ENCODE measurements around the gene CYP51A1. TPM values are rescaled to one million over a fixed set of nuclear protein-coding genes. Genes with fewer than 3 reads are reported as not detected.
"Not testable (repeated sequence)": the region's sequence is repeated elsewhere in the genome, so short reads cannot be mapped to it uniquely, and the experiment has no call there.

Gene CYP51A1
- 10 to 100 TPM; 34.4 to 62.4 (median 52.3) TPM for total RNA-seq

GRCh38 chr7:92134271-92135051 lies at the start of gene CYP51A1:
Gene CYP51A1 (minus strand): TSS chr7:92134477. CDS start chr7:92134364, 113 bp downstream.
- peak; percentile 93 to 99 for DNase-seq (ENCODE audit: low spot score in 2 of 2)
- TF ChIP-seq POLR2A (IDR thresholded peaks at IDR 0.05) (no peak), CTCF (IDR thresholded peaks at IDR 0.05) (no peak)
- peak within 1 kb of the TSS; percentile 83 for H3K4me3 ChIP-seq (ENCODE audit: low read depth, poor library complexity, severe bottlenecking)
- WGBS, 2 donors: 1% methylated on average over 32 to 48 of the region's 73 CpGs
- intact Hi-C loops (cut with DNase I; ENCODE audit: low total_unique reads): no loop called here

- peak within 1 kb of the TSS; percentile 24 for H3K4me3 ChIP-seq (ENCODE audit: low read depth, poor library complexity, severe bottlenecking)
- TF ChIP-seq CTCF (IDR thresholded peaks at IDR 0.05): peak in 1 of 3 donors; percentile 83
- TF ChIP-seq POLR2A (IDR thresholded peaks at IDR 0.05): no peak
- 10 to 13% methylated on average over 43 of the region's 60 CpGs for WGBS, 2 donors
- intact Hi-C loops (cut with DNase I; ENCODE audit: low total_unique reads): no loop called here
- DNase-seq (ENCODE audit: low spot score in 2 of 2): peak; percentile 85 to 97
These were observed 44.9 kb upstream of the CYP51A1 start, which contains the start of gene LRRD1 for GRCh38 chr7:92178928-92179924. Gene LRRD1 (minus strand): TSS chr7:92179142. CDS start chr7:92165202, 13,940 bp downstream.

GRCh38 chr7:92177362-92177761 lies 43.1 kb upstream of the CYP51A1 start:
- TF ChIP-seq POLR2A (IDR thresholded peaks at IDR 0.05): no peak
- TF ChIP-seq CTCF (IDR thresholded peaks at IDR 0.05): no peak

GRCh38 chr7:92169529-92169928 lies 35.3 kb upstream of the CYP51A1 start:
- H3K4me3 ChIP-seq (ENCODE audit: low read depth, poor library complexity, severe bottlenecking); DNase-seq (ENCODE audit: low spot score in 2 of 2); intact Hi-C loops (cut with DNase I; ENCODE audit: low total_unique reads): not testable (repeated sequence)
- WGBS, 2 donors: 85 to 86% methylated on average over 2 of the region's 2 CpGs

More at GRCh38 chr7:92177362-92177761, 43.1 kb upstream of the CYP51A1 start:
- DNase-seq (ENCODE audit: low spot score in 2 of 2): no peak
- H3K4me3 ChIP-seq (ENCODE audit: low read depth, poor library complexity, severe bottlenecking): no peak overlapping the region
- intact Hi-C loops (cut with DNase I; ENCODE audit: low total_unique reads): no loop called here

GRCh38 chr7:92161271-92161670 lies 27.0 kb upstream of the CYP51A1 start:
- intact Hi-C loops (cut with DNase I; ENCODE audit: low total_unique reads): no loop called here
- TF ChIP-seq CTCF (IDR thresholded peaks at IDR 0.05) (no peak), POLR2A (IDR thresholded peaks at IDR 0.05) (no peak)
- H3K4me3 ChIP-seq (ENCODE audit: low read depth, poor library complexity, severe bottlenecking): no peak overlapping the region
- WGBS, 2 donors: 77 to 81% methylated on average over 1 of the region's 1 CpG
- DNase-seq (ENCODE audit: low spot score in 2 of 2): no peak
